Motor neuron (in vitro differentiated cells): ENCODE results near the gene KSR2. TPM values are rescaled to one million over a fixed set of nuclear protein-coding genes. Genes with fewer than 3 reads are reported as not detected.

Experiments
- ATAC-seq, 8 experiments: fragments of 200-7000 bp; cut with Tn5 transposase; replicated peaks in 6 of 8; 2 replicates each; pipeline ENCODE4 v1.8.0; 2021; ENCODE audit warnings: mild to moderate bottlenecking in 8 of 8, moderate library complexity in 8 of 8
- H3K27ac ChIP-seq, 2 donors: fragments of 250-450 bp; sonication (Bioruptor Pico); 2 replicates each; pipeline ENCODE4 v1.9.0; 2021; ENCODE audit warnings: antibody characterized with exemption in 2 of 2, mild to moderate bottlenecking in 2 of 2, moderate library complexity in 1 of 2
- H3K4me1 ChIP-seq, 2 donors: fragments of 250-450 bp; sonication (Bioruptor Pico); replicated peaks in 1 of 2; 2 replicates each; pipeline ENCODE4 v1.6.1; 2021; ENCODE audit warnings: antibody characterized with exemption in 2 of 2, mild to moderate bottlenecking in 2 of 2, moderate library complexity in 1 of 2
- H3K4me3 ChIP-seq, 5 donors: fragments of 250-450 bp; sonication (Bioruptor Pico); 2 replicates each; pipeline ENCODE4 v1.9.0; 2021; ENCODE audit warnings: antibody characterized with exemption in 5 of 5, mild to moderate bottlenecking in 5 of 5, moderate library complexity in 4 of 5
- WGBS, 10 experiments: fragments of 450-650 bp; shearing (Covaris generic); methylation state at CpG; one replicate each; pipeline ENCODE4 v1.0.0; 2022; 5-methylcytosine and 5-hydroxymethylcytosine counted together
- in situ Hi-C, 9 experiments: fragments of 400-800 bp; cut with MboI; loops; one replicate each; pipeline ENCODE4 v1.15.0; 2021; ENCODE audit warnings: low sequenced_read_pairs in 9 of 9, low pct_unique_long_range_greater_than_20kb in 2 of 9; ENCODE audit not compliant: unreplicated experiment in 9 of 9
- total RNA-seq, 8 experiments: library from RNA; unstranded; fragments of 300-600 nt; gene quantifications; 2 replicates each; pipeline versions ENCODE4 v1.2.3 to v1.2.4, GENCODE V29; 2022

KSR2 gene
- total RNA-seq, 8 experiments from 2014 or later = 0.09 to 2.3 (median 1.0) TPM

GRCh38 chr12:117433878-117434277 lies 534.9 kb downstream of the KSR2 start:
- WGBS, 10 experiments = 40 to 100% (median 79%) methylated on average over 1 to 2 of the region's 3 CpGs; no CpG with 5 or more reads in 4 of the 10 experiments
- in situ Hi-C loops = no loop called here
- ATAC-seq = no peak

GRCh38 chr12:117430246-117430645 lies 538.5 kb downstream of the KSR2 start:
- no peak for ATAC-seq

More at GRCh38 chr12:117433878-117434277, 534.9 kb downstream of the KSR2 start:
- Histone ChIP-seq H3K4me1 (peaks cover 0 to under 1% of the 10 kb centered on the region in 2 donors), H3K27ac (no peak overlapping the region), H3K4me3 (no peak overlapping the region)

GRCh38 chr12:117427211-117427610 lies 541.6 kb downstream of the KSR2 start:
- WGBS, 10 experiments = 34 to 100% (median 68%) methylated on average over 1 to 3 of the region's 3 CpGs; no CpG with 5 or more reads in 4 of the 10 experiments
- in situ Hi-C loops = no loop called here
- no peak overlapping the region for H3K4me3 ChIP-seq
- no peak for ATAC-seq
- H3K27ac ChIP-seq = no peak overlapping the region
- H3K4me1 ChIP-seq = no peaks in the 10 kb centered on the region

More at GRCh38 chr12:117430246-117430645, 538.5 kb downstream of the KSR2 start:
- 0 to 87% (median 62%) methylated on average over 2 to 6 of the region's 6 CpGs; no CpG with 5 or more reads in 2 of the 10 experiments for WGBS, 10 experiments
- Histone ChIP-seq H3K27ac (no peak overlapping the region), H3K4me1 (no peaks in the 10 kb centered on the region), H3K4me3 (no peak overlapping the region)
- in situ Hi-C loops = no loop called here

GRCh38 chr12:117421987-117422386 lies 546.8 kb downstream of the KSR2 start:
- 0 to 86% (median 71%) methylated on average over 1 to 2 of the region's 2 CpGs; no CpG with 5 or more reads in 4 of the 10 experiments for WGBS, 10 experiments
- H3K27ac ChIP-seq = no peak overlapping the region
- in situ Hi-C loops = no loop called here
- no peak overlapping the region for H3K4me3 ChIP-seq
- H3K4me1 ChIP-seq = no peaks in the 10 kb centered on the region
- no peak for ATAC-seq

- 0 to 83% (median 39%) methylated on average over 1 to 4 of the region's 4 CpGs; no CpG with 5 or more reads in 1 of the 10 experiments for WGBS, 10 experiments
Measured at GRCh38 chr12:117421068-117421752, 547.6 kb downstream of the KSR2 start.

GRCh38 chr12:117417004-117417403 lies 551.8 kb downstream of the KSR2 start:
- 0 to 29% (median 7%) methylated on average over 1 of the region's 1 CpG; no CpG with 5 or more reads in 6 of the 10 experiments for WGBS, 10 experiments
- in situ Hi-C loops = no loop called here

More at GRCh38 chr12:117421068-117421752, 547.6 kb downstream of the KSR2 start:
- peak in 2 of 8 experiments; percentile 62 to 70 for ATAC-seq
- in situ Hi-C loops = no loop called here
- Histone ChIP-seq H3K4me3 (no peak overlapping the region), H3K27ac (no peak overlapping the region), H3K4me1 (no peaks in the 10 kb centered on the region)

GRCh38 chr12:117412465-117413188 lies 556.2 kb downstream of the KSR2 start:
- Histone ChIP-seq H3K4me3 (no peak overlapping the region), H3K4me1 (peaks cover 0 to 14% of the 10 kb centered on the region in 2 donors), H3K27ac (no peak overlapping the region)
- ATAC-seq = no peak
- in situ Hi-C loops = no loop called here
- 14 to 100% (median 68%) methylated on average over 1 to 7 of the region's 11 CpGs; no CpG with 5 or more reads in 2 of the 10 experiments for WGBS, 10 experiments

More at GRCh38 chr12:117417004-117417403, 551.8 kb downstream of the KSR2 start:
- Histone ChIP-seq H3K27ac (no peak overlapping the region), H3K4me3 (no peak overlapping the region), H3K4me1 (peaks cover 0 to 9% of the 10 kb centered on the region in 2 donors)
- no peak for ATAC-seq

GRCh38 chr12:117409286-117409685 lies 559.5 kb downstream of the KSR2 start:
- Histone ChIP-seq H3K27ac (no peak overlapping the region), H3K4me3 (no peak overlapping the region), H3K4me1 (peaks cover 0 to 14% of the 10 kb centered on the region in 2 donors)
- ATAC-seq = no peak
- in situ Hi-C loops = no loop called here

GRCh38 chr12:117408161-117408791 lies 560.5 kb downstream of the KSR2 start:
- peak in 3 of 8 experiments; percentile 22 to 55 (median 38) for ATAC-seq
- Histone ChIP-seq H3K4me3 (no peak overlapping the region), H3K4me1 (peaks cover 0 to 14% of the 10 kb centered on the region in 2 donors), H3K27ac (no peak overlapping the region)
- 0 to 56% (median 11%) methylated on average over 1 to 9 of the region's 11 CpGs; no CpG with 5 or more reads in 3 of the 10 experiments for WGBS, 10 experiments
- in situ Hi-C loops = no loop called here

- no peak overlapping the region for H3K27ac ChIP-seq
- H3K4me3 ChIP-seq = no peak overlapping the region
- H3K4me1 ChIP-seq = peaks cover 0 to 5% of the 10 kb centered on the region in 2 donors
- in situ Hi-C loops = no loop called here
- WGBS, 10 experiments = 0 to 100% (median 67%) methylated on average over 1 to 4 of the region's 7 CpGs; no CpG with 5 or more reads in 4 of the 10 experiments
- ATAC-seq = no peak
Measured at GRCh38 chr12:117404940-117405339, 563.9 kb downstream of the KSR2 start.

GRCh38 chr12:117404203-117404853 lies 564.5 kb downstream of the KSR2 start:
- H3K4me1 ChIP-seq = peaks cover 0 to 5% of the 10 kb centered on the region in 2 donors
- no peak overlapping the region for H3K4me3 ChIP-seq
- in situ Hi-C loops = no loop called here
- ATAC-seq = no peak
- WGBS, 10 experiments = 20 to 73% (median 47%) methylated on average over 1 to 2 of the region's 4 CpGs; no CpG with 5 or more reads in 4 of the 10 experiments
- no peak overlapping the region for H3K27ac ChIP-seq

- H3K27ac ChIP-seq = no peak overlapping the region
- H3K4me1 ChIP-seq = peaks cover 0 to 5% of the 10 kb centered on the region in 2 donors
- WGBS, 10 experiments = 0 to 100% (median 57%) methylated on average over 1 to 3 of the region's 3 CpGs; no CpG with 5 or more reads in 3 of the 10 experiments
- in situ Hi-C loops = no loop called here
- no peak for ATAC-seq
- H3K4me3 ChIP-seq = no peak overlapping the region
Measured at GRCh38 chr12:117403586-117404139, 565.1 kb downstream of the KSR2 start.
